ENCODE measurements around the gene MEG3.
"Not testable (repeated sequence)": the region's sequence is repeated elsewhere in the genome, so short reads cannot be mapped to it uniquely, and the experiment has no call there.

The MEG3 gene

DNA sequence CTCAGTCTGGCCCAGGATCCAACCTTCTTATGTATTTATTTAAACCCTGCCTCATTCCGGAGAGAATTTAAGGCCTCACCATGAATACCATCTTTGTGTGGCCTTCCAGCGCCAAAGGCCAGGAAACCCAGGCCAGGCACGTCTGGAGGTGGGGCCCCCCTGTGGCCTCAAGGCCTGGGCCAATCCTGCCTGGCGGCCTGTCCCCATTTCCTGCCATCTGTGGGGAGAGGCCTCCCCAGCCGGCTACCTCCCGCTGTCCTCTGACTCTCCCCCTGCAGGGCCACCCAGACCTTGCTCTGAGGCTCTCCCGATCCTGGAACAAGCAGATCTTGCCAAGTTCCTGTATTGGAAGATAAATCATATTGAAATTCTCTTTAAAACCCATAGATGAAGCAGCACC, 37.4 kb upstream of the MEG3 start:
- no peak for DNase-seq (ENCODE audit: low read depth in 1 of 2, low spot score in 1 of 2)

- DNase-seq (ENCODE audit: low read depth in 1 of 2, low spot score in 1 of 2): no peak
These were observed 37.0 kb upstream of the MEG3 start for GRCh38 chr14:100788942-100789341.

DNA sequence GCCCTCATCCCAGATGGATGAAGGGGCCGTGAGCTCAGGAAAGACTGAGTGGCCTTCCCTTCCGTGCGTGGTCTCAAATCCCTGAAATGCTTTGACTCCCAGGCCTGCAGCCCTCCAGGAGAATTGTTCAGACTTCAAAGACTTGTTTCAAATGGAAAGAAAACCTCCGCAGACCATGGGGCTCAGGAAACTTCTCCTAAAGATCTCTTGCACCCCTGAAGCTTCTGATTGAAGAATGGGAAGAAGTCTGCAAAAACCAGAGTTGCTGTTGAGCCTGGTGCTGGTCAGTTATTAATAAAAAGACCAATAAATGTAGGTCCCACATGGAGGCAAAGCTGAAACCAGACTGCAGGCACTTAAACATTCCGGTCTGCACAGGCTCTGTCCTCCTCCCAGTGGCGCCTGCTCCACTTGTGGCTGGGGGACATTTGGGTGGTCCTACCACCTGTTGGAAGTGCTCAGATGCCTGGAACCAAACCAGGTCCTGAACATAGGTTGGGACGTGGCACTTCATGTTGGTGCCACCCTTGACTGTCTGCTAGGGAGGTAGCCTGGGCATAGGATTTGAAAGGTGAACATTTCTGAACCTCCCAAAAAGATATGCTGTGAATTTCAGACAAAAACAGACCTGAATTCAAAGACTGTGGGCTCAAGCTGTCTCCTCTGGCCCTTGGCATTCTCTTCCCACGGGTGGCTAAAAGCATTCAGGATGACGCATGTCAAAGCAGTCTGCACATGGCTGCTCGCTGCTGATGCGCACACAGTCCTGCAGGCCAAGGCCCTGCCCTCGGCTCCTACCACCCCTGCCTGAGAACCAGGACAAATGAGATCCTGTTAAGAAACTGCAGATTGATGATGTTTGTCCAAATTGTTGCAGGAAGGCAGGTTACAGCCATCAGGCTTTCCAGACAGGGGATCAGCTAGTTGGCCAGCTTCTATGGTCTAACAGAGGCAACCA, 36.2 kb upstream of the MEG3 start:
- DNase-seq (ENCODE audit: low read depth in 1 of 2, low spot score in 1 of 2): no peak

DNA sequence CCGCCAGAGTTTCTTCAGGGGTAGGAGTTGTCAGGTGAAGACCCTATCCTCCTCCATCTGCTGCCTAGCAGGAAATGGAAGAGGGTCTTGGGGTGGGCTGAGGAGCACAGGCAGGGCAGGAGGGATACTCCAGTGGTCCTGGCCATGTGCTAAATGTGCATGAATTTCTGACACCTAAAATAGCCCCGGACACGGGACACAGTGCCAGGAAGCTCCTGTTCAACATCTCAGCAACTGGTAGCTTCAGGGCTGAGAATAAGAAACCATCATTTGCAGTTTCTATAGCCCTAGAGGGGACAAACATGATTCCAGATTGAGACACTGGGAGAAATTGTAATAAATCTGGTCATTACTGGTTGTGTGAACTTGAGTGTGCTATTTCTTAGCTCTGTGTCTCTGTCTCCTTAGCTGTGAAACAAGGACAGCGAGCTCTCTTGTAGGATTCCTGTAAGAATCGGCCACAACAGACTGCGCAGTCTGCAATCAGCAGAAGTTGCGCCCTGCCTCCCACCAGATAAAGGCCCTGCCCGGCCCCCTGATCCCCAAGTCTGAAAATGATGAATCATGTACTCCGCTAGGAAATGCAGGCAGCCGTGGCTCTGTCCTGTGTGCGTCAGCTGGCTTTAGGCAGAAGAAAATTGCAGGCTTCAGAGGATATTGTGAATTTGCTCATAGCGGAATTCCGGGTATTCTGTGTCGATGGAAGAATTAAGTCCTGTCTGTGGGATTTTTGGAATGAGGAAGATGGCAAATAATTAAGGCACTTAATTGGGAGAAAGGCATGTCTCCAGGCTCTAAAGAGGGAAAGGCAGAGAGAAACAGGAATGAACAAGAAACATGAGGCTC, 35.2 kb upstream of the MEG3 start:
- DNase-seq (ENCODE audit: low read depth in 1 of 2, low spot score in 1 of 2): no peak

- no peak for DNase-seq (ENCODE audit: low read depth in 1 of 2, low spot score in 1 of 2)
These were observed 34.6 kb upstream of the MEG3 start for GRCh38 chr14:100791348-100791735.

- no peak for DNase-seq (ENCODE audit: low read depth in 1 of 2, low spot score in 1 of 2)
These were observed 33.9 kb upstream of the MEG3 start for GRCh38 chr14:100791995-100792394.

GRCh38 chr14:100796946-100797345, 29.0 kb upstream of the MEG3 start:
- no peak for DNase-seq (ENCODE audit: low read depth in 1 of 2, low spot score in 1 of 2)

GRCh38 chr14:100800041-100800440, 25.9 kb upstream of the MEG3 start:
- no peak for DNase-seq (ENCODE audit: low read depth in 1 of 2, low spot score in 1 of 2)

- DNase-seq (ENCODE audit: low read depth in 1 of 2, low spot score in 1 of 2): not testable (repeated sequence)
These were observed 24.5 kb upstream of the MEG3 start for GRCh38 chr14:100801433-100801832.

GRCh38 chr14:100802179-100802578, 23.7 kb upstream of the MEG3 start:
- DNase-seq (ENCODE audit: low read depth in 1 of 2, low spot score in 1 of 2): no peak

DNA sequence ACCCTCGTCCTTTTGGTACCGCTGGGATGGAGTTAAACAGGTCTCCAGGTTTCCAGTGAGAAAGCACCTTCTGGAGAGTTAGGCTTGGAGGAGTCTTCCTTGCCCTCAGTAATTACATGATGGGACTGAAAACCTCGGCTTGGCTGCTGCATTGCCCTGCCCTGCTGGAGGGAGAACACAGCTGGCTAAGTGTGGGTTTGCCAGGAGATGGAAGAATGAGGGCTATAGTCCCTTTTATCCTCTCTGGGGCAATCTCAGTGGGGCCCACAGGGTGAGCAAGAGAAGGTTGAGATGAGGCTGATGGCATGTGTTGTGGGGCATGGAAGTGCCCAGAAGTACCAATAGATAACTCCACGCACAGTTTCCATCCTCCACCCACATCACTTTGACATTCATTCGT, 23.2 kb upstream of the MEG3 start:
- no peak for DNase-seq (ENCODE audit: low read depth in 1 of 2, low spot score in 1 of 2)

- no peak for DNase-seq (ENCODE audit: low read depth in 1 of 2, low spot score in 1 of 2)
These were observed 22.7 kb upstream of the MEG3 start for GRCh38 chr14:100803226-100803625.

- DNase-seq (ENCODE audit: low read depth in 1 of 2, low spot score in 1 of 2): no peak
These were observed 22.2 kb upstream of the MEG3 start for GRCh38 chr14:100803676-100804075.

DNA sequence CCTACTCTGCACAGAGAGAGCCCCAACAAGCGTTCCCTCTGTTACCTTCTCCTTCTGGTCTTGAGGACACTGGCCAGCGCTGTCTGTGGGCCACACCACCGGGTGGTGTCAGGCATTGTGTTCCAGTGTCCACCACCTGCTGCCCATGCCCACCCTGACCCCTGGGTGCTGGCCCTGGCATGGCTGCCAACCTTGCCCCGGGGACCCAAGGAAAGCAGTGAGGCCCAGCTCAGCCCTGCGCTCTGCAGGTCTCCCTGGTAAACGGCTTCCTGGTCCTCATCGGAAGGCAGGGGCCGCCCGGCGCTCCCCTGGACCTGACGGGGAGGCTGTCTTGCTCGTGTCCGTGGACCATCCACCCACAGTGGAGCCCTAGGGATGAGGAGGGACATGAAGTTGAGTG, 21.8 kb upstream of the MEG3 start:
- DNase-seq (ENCODE audit: low read depth in 1 of 2, low spot score in 1 of 2): no peak

DNA sequence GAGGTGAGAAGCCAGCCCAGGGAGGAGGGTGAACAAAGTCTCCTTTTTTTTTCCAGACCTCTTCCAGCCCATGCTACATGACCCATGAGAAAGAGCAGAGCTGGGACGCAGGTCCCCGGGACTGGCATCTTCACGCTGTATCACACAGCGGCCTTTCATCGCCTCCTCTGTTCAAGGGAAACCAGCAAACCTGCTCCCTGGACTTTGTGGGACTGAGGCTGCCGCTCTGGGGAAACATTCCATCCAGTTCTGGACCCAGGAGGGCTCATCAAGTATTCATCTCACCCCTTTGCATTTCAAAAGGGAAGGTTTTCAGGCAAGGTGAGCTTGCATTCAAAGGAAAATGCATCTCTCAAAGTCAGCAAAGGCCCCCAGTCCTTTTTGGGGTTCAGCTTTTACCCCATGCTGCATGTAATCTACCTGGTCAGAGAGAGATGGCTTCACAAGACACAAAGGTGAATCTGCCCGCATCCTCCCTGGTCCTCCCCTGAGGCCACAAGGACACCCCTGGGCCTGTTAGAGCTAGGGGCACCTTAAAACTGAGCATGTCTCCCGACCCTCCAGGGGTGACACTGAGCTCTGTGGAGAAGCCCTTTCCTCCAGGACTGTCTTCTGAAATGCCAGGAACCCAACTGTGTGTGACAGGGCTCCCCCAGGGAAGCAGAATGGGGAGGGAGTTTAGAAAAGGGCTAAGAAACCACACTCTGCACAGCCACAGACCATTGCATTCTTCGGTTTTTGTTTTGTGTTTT, 21.2 kb upstream of the MEG3 start:
- DNase-seq (ENCODE audit: low read depth in 1 of 2, low spot score in 1 of 2): no peak

- no peak for DNase-seq (ENCODE audit: low read depth in 1 of 2, low spot score in 1 of 2)
These were observed 19.5 kb upstream of the MEG3 start for GRCh38 chr14:100806386-100806785.

- no peak for DNase-seq (ENCODE audit: low read depth in 1 of 2, low spot score in 1 of 2)
These were observed 18.4 kb upstream of the MEG3 start for GRCh38 chr14:100807496-100807895.

- DNase-seq (ENCODE audit: low read depth in 1 of 2, low spot score in 1 of 2): no peak
These were observed 17.8 kb upstream of the MEG3 start for GRCh38 chr14:100807979-100808734.

GRCh38 chr14:100810435-100810834, 15.5 kb upstream of the MEG3 start:
- DNase-seq (ENCODE audit: low read depth in 1 of 2, low spot score in 1 of 2): no peak

- DNase-seq (ENCODE audit: low read depth in 1 of 2, low spot score in 1 of 2): no peak
These were observed 15.0 kb upstream of the MEG3 start for GRCh38 chr14:100810861-100811461.
